ENCODE measurements around the gene MYBPH.

The MYBPH gene

DNA sequence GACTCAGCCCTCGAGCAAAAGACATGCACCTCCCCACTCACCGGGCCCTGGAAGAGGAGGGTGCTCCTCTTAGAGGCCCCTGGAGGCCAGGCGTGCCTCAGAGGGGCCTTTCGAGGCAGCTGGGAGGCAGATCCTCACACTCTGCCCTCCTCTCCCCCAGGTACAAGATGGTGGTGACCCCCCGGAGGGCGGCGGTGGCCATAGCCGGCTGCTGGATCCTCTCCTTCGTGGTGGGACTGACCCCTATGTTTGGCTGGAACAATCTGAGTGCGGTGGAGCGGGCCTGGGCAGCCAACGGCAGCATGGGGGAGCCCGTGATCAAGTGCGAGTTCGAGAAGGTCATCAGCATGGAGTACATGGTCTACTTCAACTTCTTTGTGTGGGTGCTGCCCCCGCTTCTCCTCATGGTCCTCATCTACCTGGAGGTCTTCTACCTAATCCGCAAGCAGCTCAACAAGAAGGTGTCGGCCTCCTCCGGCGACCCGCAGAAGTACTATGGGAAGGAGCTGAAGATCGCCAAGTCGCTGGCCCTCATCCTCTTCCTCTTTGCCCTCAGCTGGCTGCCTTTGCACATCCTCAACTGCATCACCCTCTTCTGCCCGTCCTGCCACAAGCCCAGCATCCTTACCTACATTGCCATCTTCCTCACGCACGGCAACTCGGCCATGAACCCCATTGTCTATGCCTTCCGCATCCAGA lies 10.4 kb downstream of the MYBPH start:
- DNase-seq, result no peak

DNA sequence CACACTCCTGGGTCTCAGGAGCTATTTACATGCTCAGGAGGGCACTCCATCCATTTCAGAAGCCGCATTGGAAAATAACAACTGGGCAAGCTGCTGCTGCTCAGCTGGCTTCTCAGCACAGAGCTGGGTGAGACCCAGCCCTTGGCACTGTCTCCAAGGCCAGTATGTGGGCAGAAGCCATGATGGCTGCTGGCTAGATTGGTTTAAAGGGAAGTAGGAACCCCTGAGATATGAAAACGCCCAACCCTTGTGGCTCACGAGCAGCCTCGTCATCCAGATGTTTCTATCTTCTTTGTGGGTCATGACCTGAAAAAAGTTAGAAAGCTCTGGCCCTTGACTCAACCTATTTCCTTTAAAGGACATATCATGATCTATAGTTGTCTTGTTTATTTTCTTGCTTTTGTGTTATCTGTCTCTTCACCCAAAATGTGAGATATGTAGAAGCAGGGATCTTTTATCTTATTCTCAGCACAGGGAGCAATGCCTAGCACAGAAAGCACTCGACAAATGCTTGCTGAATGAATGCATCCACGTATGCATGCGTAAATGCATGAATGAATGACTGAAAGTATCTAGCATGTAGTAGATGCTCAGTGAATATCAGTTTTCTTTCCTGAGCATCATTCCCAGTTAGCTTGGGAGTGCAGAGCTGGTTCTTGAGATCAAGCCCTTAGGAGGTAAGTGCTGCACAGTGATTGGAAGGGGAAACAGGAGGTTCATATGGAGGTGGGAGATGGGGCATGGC lies 11.6 kb downstream of the MYBPH start:
- no peak for DNase-seq

DNA sequence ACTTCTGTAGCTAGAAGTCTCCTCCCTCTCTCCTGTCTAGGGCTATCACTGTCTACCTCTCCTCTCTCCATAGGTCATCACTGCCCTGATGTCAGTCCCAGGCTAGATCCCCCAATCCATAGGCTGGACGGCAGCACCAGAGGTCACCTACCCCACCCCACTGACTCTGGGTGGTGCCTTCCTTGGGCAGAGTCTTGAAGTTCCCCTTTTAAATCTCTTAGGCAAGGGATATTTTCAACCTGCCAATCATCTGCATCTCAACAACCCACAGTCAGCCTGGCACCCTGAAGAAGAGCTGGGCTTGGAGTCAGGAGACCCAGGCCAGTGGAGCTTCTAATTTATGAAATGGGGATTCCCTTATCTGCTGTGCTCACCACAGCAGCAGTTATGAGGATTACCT lies 13.2 kb downstream of the MYBPH start:
- no peak for DNase-seq

DNA sequence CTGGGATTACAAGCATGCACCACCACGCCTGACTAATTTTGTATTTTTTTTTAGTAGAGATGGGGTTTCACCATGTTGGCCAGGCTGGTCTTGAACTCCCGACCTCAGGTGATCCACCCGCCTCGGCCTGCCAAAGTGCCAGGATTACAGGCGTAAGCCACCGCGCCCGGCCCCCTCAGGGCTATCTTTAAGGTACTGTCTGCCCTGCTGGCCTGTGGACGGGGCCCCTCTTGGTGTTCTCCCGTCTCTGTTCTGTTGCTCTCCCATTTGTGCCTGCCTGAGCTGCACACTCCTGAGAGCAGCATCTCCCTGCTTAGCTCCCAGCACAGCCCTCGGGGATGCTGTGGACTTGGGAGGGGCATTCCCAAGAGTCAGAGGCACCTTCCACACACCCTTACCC lies 13.9 kb downstream of the MYBPH start:
- no peak for DNase-seq

DNA sequence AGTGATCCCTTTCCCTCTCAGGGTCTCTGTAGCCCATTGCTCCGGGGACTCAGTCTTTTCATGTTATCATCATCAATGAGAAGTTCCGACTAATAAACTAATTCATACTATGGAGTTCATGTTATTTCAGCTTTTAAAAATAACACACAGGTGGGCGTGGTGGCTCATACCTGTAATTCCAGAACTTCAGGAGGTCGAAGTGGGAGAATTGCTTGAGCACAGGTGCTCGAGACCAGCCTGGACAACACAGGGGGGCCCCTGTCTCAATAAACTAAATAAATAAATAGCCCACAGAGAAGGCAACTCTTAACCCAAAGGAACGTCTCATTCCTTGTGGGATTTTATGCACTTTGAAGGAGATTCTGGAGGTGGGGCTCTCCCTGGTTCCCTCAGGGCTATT lies 14.5 kb downstream of the MYBPH start:
- no peak for DNase-seq

DNA sequence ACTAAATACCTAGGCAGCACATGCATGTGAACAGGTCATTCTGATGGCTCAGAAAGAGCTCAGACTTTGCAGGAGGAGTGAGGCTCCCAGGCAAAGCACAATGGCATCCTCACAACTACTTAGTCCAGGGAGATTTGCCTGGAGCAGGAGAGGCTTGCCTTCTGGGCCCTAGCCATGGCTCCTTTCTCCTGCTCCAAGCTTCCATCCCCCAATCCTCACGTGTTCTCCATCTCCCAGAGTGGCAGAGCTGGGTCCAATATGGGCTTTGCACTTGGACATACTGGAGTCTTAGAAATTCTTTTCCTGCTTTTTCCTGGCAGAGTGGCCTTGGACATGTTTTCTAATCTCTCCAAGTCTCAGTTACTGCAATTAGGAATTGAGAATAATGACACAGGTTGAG lies 15.8 kb downstream of the MYBPH start:
- no peak for DNase-seq

DNA sequence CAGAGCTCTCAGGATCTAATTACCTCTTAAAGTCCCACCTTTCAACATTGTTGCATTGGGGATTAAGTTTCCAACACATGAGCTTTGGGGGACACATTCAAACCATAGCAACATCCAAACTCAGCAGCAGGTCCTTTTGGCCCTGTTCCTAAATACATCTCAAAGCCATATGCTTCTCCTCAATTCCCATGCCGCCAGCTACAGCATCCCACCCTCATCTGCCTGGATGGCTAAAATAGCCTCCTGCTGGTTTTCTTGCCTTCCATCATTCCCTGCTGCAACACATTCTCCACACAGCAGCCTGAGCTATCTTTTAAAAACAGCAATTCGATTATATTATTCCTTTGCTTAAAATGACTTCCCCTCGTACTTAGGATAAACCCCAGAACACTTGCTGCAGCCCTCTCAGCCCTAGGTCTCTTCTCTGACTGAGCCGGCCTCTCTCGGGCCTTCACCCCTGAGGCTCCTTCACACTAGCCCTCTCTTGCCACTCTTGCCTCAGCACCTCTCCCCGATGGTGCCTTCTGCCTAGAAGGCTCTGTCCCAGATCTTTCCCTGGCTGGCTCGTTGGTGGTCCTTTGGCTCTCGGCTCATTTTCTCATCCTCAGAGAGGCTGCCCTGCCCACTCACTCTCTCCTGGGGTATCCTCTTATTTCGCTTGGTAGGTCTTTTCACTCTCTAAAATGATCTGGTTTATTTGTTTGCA lies 16.5 kb downstream of the MYBPH start:
- DNase-seq, result no peak

DNA sequence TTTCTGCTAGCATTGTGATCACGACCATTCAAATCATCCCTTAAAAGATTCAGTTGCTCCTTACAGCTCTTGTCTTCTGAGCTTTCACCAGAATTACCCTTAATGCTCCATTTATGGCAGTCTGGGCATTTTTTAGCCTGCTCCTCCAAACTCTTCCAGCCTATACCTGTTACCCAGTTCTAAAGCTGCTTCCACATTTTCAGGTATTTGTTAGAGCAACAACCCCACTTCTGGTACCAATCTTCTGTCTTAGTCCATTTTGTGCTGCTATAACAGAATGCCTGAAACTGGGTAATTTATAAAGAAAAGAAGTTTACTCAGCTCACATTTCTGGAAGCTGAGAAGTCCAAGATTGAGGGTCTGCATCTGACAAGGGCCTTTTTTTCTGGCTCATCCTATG lies 17.2 kb downstream of the MYBPH start:
- DNase-seq, result no peak

DNA sequence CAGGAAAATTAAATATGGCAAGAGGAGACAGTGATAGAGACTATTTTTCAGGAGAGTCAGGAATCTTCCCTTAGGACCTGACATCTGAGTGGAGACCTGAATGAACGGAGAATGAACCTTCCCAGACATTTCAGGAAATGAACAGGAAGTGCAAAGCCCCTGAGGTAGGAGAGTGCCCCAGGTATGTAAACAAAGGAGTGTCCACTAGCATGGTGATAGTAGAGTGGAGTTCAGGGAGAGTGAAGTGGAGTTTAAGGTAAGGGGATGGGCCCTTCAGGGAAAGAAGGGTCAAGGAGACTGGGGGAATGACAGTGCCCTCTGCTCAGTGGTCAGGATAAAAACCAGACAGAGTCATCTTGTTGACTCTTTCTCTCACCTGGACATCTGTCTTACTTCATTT lies 19.3 kb downstream of the MYBPH start:
- no peak for DNase-seq

DNA sequence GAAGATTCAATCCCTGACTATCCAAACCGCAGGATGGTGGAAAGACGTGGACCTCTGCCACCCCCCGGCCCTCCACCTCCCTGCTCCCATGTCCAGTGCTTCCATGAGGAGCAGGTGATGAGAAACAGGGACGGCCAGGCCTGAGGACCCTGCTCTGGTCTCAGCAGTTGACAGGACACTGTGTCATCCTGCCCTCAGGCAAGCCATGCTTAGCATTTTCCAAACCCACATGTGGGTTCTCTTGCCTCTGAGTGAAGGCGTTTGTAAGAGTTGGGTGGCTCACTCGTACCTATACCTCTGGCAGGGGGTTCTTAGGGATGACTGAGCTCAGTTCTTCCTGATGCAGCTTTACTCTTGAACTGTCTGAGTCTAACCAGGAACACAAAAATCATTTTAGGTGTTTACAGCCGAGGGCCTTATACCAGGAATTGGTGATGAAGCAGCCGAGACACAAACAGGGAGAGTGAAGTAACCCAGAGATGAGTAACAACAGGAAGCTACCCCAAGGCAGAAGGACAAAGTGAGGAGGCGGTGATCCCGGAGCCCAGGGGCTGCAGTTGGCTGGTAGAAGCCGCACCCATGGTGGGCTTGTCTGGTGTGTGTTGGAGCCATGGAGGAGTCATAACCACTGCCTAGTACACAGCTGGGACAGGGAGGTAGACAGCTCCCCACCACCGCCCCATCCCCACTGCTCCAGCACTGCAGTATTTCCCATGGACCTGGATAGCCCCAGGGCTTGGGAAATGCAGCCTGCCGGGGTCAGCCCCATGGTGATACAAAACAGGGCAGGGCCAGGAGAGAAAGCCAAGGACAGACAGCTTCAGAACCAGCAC lies 21.4 kb downstream of the MYBPH start:
- DNase-seq, result peak; percentile 33

DNA sequence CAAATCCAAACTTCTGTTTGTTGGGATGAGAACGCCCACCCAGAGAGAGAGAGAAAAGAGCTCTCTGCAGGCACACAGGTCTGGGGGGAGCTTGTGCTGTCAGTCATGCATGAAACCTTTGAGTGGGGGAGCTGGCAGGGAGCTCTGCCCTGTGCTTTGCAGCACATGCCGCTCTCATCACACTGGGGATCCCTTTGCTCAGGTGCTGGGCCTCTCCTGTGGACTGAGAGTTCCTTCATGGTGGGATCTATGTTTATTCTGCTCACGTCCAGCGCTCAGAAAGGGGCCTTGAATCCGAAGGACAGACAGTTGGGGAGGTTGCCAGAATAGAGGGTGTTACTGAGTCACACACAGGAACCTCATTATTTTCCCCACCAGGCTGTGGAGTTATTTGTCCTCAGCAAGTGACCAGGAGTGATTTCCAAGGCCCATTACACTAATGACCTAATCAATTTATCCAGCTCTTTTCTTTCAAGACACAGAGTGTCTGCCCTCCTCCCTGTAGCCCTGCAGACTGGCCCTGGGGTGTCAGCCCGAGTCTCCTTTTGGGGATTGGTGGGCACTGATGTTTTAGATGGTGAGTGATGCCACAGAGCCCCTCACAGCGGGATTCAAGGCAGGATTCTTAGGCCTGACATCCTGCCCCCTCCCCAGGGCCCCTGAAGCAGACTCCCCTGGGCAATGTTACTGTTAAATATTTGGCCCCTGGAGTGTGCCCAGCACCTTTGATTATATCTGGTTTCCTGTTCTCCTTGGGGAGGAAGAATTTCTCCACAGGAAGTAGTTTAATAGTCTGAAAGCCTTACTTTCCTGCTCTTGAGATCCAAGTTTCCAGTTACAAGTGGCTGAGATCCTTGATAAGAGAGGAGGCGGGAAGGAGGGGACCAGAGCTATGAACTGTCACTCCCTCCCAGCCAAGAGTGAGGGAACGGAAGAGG lies 22.3 kb downstream of the MYBPH start:
- DNase-seq, result peak; percentile 86

DNA sequence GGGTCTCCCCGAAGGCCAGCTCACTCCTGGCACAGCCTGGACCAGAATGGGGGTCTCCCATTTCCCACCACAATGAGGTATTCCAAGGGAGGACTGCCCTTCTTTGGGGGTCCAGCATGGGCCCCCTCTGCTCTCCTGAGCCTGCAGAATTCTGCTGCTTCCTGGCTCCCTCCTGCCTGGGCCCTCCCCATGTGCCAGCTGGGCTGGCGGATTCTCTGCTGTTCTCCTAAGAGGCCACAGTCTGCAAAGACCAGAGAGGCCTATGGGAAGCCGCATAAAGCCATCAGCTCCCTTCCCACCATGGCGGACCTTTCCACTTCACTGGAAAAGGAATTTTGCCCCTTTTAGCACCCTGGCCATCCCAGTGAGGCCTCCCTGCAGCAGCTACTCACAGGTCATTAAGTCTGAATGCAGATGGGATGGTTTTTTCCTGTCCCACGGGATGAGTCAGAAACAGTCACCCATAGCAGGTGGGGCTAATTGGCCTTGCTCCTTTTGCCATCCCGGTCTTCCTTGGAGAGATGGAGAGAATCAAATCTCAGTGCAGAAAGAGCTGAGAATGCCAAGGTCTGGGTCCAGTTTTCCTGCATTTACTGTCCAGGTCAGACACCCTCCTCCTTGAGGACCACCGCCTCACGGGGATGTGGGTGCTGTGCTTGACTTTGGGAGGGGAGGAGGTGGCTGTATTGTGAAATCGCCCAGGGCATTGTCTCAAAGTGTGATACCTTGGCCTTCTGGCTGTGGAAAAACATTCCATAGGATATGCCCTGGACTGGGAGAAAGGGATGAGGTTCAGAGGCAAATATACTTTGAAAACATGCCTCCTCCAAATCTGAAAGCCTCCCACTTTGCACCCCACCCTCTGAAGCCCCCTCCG lies 23.2 kb downstream of the MYBPH start:
- DNase-seq, result peak; percentile 92

DNA sequence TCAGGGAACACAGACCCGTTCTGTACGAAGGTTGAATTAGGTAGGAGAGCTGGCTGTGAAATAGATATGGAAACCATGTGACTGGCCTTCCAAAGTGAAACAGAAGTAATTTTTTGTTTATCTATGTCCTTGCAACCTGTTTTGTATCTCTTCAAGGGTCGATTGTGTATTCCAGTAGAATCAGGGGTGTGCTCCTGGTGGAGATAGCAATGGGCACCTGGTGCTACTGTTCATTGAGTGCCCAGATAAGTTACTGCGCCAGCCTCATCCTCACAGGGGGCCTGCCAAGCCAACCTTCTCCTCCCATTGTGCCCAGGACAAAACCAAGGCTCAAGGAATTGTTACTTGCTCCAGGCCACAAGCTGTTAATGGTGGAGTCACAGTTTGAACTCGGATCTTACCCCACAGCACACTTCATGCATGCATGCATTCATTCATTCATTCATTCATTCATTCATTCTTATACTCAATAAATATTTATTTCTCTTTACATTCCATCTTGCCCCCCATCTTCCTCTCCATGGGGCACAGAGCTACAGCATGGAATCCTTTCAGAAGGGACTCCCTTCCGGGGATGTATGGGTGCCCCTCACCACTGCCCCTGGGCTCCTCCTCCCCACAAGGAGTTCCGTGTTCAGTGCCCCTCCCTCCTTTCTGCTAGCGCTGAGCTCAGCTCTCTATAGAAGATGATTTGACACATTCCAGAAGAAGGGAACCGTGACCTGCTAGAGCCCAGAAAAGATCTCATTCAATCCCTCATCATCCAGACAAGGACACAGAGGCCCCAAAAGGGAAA lies 24.1 kb downstream of the MYBPH start:
- peak; percentile 91 for DNase-seq

DNA sequence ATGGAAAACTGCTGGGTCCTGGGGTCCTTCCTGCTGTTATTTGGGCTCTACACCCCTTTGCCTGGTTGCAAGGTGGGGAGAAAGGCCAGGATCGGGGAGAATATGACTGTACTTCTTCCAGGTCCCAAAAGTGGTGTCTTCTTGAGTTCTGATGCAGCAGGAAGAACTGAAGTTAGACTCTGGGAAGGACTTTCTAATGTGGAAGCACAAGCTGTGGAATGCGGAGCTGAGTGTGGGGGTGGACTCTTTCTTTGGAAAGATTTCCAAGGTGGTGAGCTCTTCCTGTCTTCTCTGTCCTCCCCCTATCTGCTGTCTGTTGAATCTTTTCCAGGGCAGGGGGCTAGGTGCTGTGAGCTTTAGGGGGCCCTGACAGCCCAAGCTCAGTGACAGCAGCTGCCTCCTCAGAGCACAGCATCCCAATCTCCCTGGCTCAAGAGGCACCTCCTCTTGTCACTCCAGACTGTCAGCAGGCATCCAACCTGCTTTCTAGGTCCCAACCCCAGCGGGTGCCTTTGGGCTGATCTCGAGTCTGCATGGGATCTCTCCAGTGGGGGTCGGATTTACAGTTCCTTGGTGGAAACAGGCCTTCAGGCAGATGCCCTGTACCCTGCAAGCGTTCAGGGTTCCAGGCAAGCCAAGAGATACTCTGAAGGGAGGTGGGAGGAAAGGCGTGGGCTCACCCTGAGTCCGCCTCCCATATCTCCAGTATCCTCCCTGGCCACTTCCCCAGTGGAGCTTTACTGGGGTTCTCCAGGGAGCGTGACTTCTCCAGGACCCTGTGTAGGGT lies 24.9 kb downstream of the MYBPH start:
- DNase-seq, result peak; percentile 8

DNA sequence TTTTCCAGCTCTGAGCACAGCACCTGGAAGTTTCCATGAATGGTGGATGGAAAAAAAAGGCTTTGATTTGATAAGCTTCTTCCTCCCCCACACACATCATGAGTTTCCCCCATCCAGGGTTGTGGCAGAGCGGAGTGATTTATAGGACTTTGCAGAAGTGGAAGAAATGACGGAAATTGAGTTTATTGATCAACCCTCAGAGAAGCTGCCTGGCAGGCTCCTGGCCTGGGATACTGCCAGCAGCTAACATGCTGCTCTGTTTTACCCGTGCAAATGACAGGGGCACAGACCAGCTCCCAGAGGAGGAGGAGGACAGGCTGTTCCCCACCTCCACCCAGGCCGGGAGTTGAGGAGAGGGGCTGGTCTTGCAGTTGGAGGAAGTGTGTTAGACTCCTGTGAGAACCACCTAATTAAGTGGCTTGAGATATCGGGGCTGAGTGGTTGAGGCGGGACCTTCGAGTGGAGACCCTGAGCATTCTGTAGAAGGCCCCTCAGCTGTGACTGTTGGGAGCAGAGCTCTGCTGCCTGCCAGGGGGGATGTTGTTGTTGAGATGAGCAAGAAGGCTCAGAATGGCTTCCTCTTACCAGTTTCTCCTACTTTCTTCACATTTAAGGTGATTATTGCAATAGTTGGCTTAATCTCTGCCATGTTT lies 26.3 kb downstream of the MYBPH start:
- no peak for DNase-seq

DNA sequence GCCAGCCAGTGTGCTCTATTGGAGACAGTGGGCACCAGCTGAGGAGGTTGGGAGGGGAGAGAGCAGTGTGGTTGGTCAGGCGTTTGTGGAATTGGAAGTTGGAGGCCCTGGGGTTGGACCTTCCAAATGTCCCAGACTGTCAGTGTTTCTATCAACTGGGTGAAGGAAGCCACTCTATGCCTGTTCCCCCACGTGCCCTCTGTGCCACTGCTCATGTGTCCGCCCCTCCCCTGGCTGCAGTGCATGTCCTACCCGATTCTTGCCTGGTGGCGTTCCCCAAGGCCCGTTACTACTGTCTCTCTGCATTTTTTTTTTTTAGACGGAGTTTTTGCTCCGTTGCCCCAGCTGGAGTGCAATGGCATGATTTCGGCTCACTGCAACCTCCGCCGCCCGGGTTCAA lies 27.0 kb downstream of the MYBPH start:
- no peak for DNase-seq

DNA sequence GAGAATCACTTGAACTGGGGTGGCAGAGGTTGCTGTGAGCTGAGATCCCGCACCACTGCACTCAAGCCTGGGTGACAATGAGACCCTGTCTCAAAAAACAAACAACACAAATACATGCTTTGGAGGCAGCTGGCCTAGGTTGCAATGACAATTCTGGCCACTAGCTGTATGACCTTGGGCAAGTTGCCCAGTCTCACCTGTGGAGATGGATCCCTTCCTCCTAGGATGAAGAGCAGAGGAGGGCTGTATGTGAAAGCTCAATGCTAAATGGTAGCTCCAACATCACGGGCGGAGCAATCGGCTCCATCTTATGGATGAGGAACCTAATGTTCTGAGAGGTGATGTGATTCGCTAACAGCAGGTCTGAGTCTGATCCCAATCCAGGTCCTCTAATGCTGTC lies 27.5 kb downstream of the MYBPH start:
- no peak for DNase-seq

DNA sequence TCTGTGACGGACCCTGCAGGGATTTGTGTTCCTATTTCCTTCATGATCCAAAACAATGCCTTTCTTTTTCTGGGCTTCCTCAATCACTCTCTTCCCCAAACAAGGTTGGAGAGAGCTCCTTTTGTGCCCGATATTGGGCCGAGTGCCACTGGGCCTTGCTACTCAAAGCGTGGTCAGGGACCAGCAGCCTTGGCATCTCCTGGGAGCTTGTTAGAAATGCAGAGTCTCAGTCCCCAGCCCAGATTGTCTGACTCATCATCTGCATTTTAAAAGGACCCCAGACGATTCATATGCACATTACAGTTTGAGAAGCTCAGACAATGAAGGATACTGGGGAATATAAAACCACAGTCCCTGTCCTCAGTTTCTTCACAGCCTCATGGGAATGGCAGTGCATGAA lies 28.2 kb downstream of the MYBPH start:
- DNase-seq, result no peak

DNA sequence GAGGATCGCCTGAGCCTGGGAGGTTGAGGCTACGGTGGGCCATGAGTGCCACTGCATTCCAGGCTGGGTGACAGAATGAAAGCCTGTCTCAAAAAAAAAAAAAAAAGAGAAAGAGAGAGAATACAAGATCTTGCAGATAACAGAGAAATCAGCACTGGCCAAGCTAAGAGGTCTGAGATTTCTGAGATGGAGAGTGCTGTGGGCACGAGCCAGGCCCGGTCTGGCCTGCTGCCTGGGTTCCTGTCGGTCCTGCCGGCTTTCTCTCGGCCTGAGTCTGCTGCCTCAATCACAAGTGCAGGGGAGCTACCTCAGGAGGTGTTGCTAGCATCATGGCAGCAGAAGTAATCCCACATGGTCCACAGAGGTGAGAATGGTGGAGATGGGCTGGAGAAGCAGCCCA lies 29.1 kb downstream of the MYBPH start:
- DNase-seq, result no peak
